AG04449 (cell line): ENCODE data around the gene KRT82.

Experiments
- CTCF ChIA-PET: fragments of 350-600 bp; formaldehyde crosslinking; extraction: SDS; loops from one replicate; lab custom pipeline; 2021; ENCODE audit warnings: antibody characterized with exemption; lab: Yijun Ruan, JAX
- POLR2A ChIA-PET: fragments of 400-600, 350-600 bp; formaldehyde crosslinking; extraction: SDS; loops from one replicate; lab custom pipeline; 2020; ENCODE audit warnings: antibody characterized with exemption, inconsistent platforms; lab: Yijun Ruan, JAX
- DNase-seq: peaks from one replicate; pipeline ENCODE4 v3.0.0-alpha.2; 2010; ENCODE audit warnings: low read depth, low spot score
- H3K4me3 ChIP-seq: 2 replicates; pipeline ENCODE4 v1.5.1; 2011; ENCODE audit warnings: low read depth, mild to moderate bottlenecking, control low read depth, low read length
- CTCF ChIP-seq: IDR thresholded peaks from one replicate; pipeline ENCODE4 v1.5.1; 2011; ENCODE audit warnings: mild to moderate bottlenecking, moderate library complexity, low read length, control low read depth, inconsistent platforms; ENCODE audit not compliant: insufficient read depth; ENCODE audit errors: missing control alignments

KRT82 gene

GRCh38 chr12:52379536-52379935 is 26.6 kb downstream of the KRT82 start:
- TF ChIP-seq CTCF = no peak

GRCh38 chr12:52378091-52378490 is 28.0 kb downstream of the KRT82 start:
- ChIA-PET POLR2A (no interaction called here), CTCF (interaction anchor here (0.7 to 17.9 kb wide), 12 partner anchors 7 to 602 kb away, joined by 3 to 488 read pairs (median 5); partner anchors contain the start of gene KRT85)
- TF ChIP-seq CTCF = no peak
- no peak overlapping the region for H3K4me3 ChIP-seq
- DNase-seq = no peak

More at GRCh38 chr12:52379536-52379935, 26.6 kb downstream of the KRT82 start:
- H3K4me3 ChIP-seq = no peak overlapping the region
- ChIA-PET CTCF (interaction anchor here (0.6 to 17.9 kb wide), 14 partner anchors 9 to 501 kb away, joined by 3 to 488 read pairs (median 4); partner anchors contain the start of genes KRT74 and KRT85), POLR2A (no interaction called here)
- DNase-seq = no peak

GRCh38 chr12:52377266-52377665 is 28.9 kb downstream of the KRT82 start:
- ChIA-PET POLR2A (no interaction called here), CTCF (interaction anchor here (0.9 to 17.9 kb wide), 6 partner anchors 11 to 603 kb away, joined by 4 to 488 read pairs (median 5); no protein-coding TSS in a partner anchor)
- DNase-seq = no peak
- no peak overlapping the region for H3K4me3 ChIP-seq
- no peak for TF ChIP-seq CTCF

- no peak overlapping the region for H3K4me3 ChIP-seq
- DNase-seq = peak; percentile 61
- ChIA-PET POLR2A (no interaction called here), CTCF (interaction anchor here (0.5 to 17.9 kb wide), 65 partner anchors 8 to 608 kb away, joined by 3 to 488 read pairs (median 5); partner anchors contain the start of genes KRT5, KRT74 and KRT84)
- TF ChIP-seq CTCF = peak; percentile 92
Measured at GRCh38 chr12:52372216-52373154, 33.6 kb downstream of the KRT82 start.

- no peak for DNase-seq
- POLR2A ChIA-PET = no interaction called here
- CTCF ChIA-PET = interaction anchor here (0.8 to 17.9 kb wide), 40 partner anchors 7 to 609 kb away, joined by 3 to 488 read pairs (median 8); partner anchors contain the start of genes KRT5 and KRT84
- no peak for TF ChIP-seq CTCF
- no peak overlapping the region for H3K4me3 ChIP-seq
Measured at GRCh38 chr12:52371716-52372115, 34.4 kb downstream of the KRT82 start.
